ENCODE measurements around the gene RASA4. TPM values are rescaled to one million over a fixed set of nuclear protein-coding genes. Genes with fewer than 3 reads are reported as not detected.
"Not testable (repeated sequence)": the region's sequence is repeated elsewhere in the genome, so short reads cannot be mapped to it uniquely, and the experiment has no call there.

Gene RASA4
- total RNA-seq, 4 donors from 2014 or later = 11.9 to 47.8 (median 28.7) TPM

- intact Hi-C loops (cut with DNase I); H3K4me1 ChIP-seq; DNase-seq; H3K27me3 ChIP-seq; H3K9me3 ChIP-seq; H3K36me3 ChIP-seq; H3K4me3 ChIP-seq (replicated peaks in 1 of 3); H3K27ac ChIP-seq: not testable (repeated sequence)
- no CpG with 5 or more reads among the region's 10 CpGs for WGBS, 2 donors
Observed at GRCh38 chr7:102615930-102616329, 626 bp downstream of the RASA4 start.

GRCh38 chr7:102614873-102615272 lies 1.7 kb downstream of the RASA4 start:
- DNase-seq; H3K4me3 ChIP-seq (replicated peaks in 1 of 3); H3K9me3 ChIP-seq; intact Hi-C loops (cut with DNase I); H3K27ac ChIP-seq; H3K4me1 ChIP-seq; H3K27me3 ChIP-seq; H3K36me3 ChIP-seq: not testable (repeated sequence)
- WGBS, 2 donors = no CpG with 5 or more reads among the region's 3 CpGs

- H3K4me1 ChIP-seq; H3K4me3 ChIP-seq (replicated peaks in 1 of 3); DNase-seq; H3K27me3 ChIP-seq; H3K36me3 ChIP-seq; H3K9me3 ChIP-seq; intact Hi-C loops (cut with DNase I); H3K27ac ChIP-seq: not testable (repeated sequence)
- WGBS, 2 donors = no CpG with 5 or more reads among the region's 4 CpGs
Observed at GRCh38 chr7:102614346-102614697, 2.2 kb downstream of the RASA4 start.

GRCh38 chr7:102613575-102614345 lies 2.8 kb downstream of the RASA4 start:
- H3K36me3 ChIP-seq; DNase-seq; intact Hi-C loops (cut with DNase I); H3K27ac ChIP-seq; H3K9me3 ChIP-seq; H3K27me3 ChIP-seq; H3K4me3 ChIP-seq (replicated peaks in 1 of 3); H3K4me1 ChIP-seq: not testable (repeated sequence)
- 70% methylated on average over 2 of the region's 15 CpGs; no CpG with 5 or more reads in 1 of the 2 donors for WGBS, 2 donors

- H3K9me3 ChIP-seq; H3K4me3 ChIP-seq (replicated peaks in 1 of 3); H3K4me1 ChIP-seq; H3K27ac ChIP-seq; intact Hi-C loops (cut with DNase I); H3K27me3 ChIP-seq; H3K36me3 ChIP-seq: not testable (repeated sequence)
- peak; percentile 45 to 57 for DNase-seq
- 14 to 26% methylated on average over 5 to 7 of the region's 10 CpGs for WGBS, 2 donors
Observed at GRCh38 chr7:102611675-102612325, 4.8 kb downstream of the RASA4 start.

GRCh38 chr7:102611013-102611674 lies 5.4 kb downstream of the RASA4 start:
- no CpG with 5 or more reads among the region's 30 CpGs for WGBS, 2 donors
- H3K9me3 ChIP-seq; H3K27ac ChIP-seq; H3K4me1 ChIP-seq; intact Hi-C loops (cut with DNase I); H3K36me3 ChIP-seq; H3K4me3 ChIP-seq (replicated peaks in 1 of 3); DNase-seq; H3K27me3 ChIP-seq: not testable (repeated sequence)

GRCh38 chr7:102610441-102610840 lies 6.1 kb downstream of the RASA4 start:
- H3K36me3 ChIP-seq; H3K9me3 ChIP-seq; H3K4me1 ChIP-seq; H3K27me3 ChIP-seq; DNase-seq; H3K4me3 ChIP-seq (replicated peaks in 1 of 3); intact Hi-C loops (cut with DNase I); H3K27ac ChIP-seq: not testable (repeated sequence)
- 59 to 80% methylated on average over 1 to 3 of the region's 7 CpGs for WGBS, 2 donors

GRCh38 chr7:102609734-102610133 lies 6.8 kb downstream of the RASA4 start:
- H3K27ac ChIP-seq; DNase-seq; H3K27me3 ChIP-seq; H3K4me1 ChIP-seq; H3K9me3 ChIP-seq; H3K36me3 ChIP-seq; H3K4me3 ChIP-seq (replicated peaks in 1 of 3); intact Hi-C loops (cut with DNase I): not testable (repeated sequence)
- no CpG with 5 or more reads among the region's 10 CpGs for WGBS, 2 donors

- H3K27ac ChIP-seq; H3K9me3 ChIP-seq; H3K36me3 ChIP-seq; DNase-seq; intact Hi-C loops (cut with DNase I); H3K4me3 ChIP-seq (replicated peaks in 1 of 3); H3K27me3 ChIP-seq; H3K4me1 ChIP-seq: not testable (repeated sequence)
- no CpG with 5 or more reads among the region's 5 CpGs for WGBS, 2 donors
Observed at GRCh38 chr7:102606848-102607247, 9.7 kb downstream of the RASA4 start.

- H3K9me3 ChIP-seq; H3K27ac ChIP-seq; DNase-seq; H3K4me1 ChIP-seq; intact Hi-C loops (cut with DNase I); H3K36me3 ChIP-seq; H3K4me3 ChIP-seq (replicated peaks in 1 of 3); H3K27me3 ChIP-seq: not testable (repeated sequence)
- no CpG with 5 or more reads among the region's 19 CpGs for WGBS, 2 donors
Observed at GRCh38 chr7:102604431-102605145, 12.0 kb downstream of the RASA4 start.

- not testable (repeated sequence) for DNase-seq
Observed at GRCh38 chr7:102602317-102602716, 14.2 kb downstream of the RASA4 start.

GRCh38 chr7:102599699-102600098 lies 16.9 kb downstream of the RASA4 start:
- H3K36me3 ChIP-seq; H3K4me1 ChIP-seq; H3K9me3 ChIP-seq; DNase-seq; H3K27me3 ChIP-seq; H3K27ac ChIP-seq; H3K4me3 ChIP-seq (replicated peaks in 1 of 3); intact Hi-C loops (cut with DNase I): not testable (repeated sequence)
- no CpG with 5 or more reads among the region's 9 CpGs for WGBS, 2 donors

More at GRCh38 chr7:102602317-102602716, 14.2 kb downstream of the RASA4 start:
- no CpG with 5 or more reads among the region's 12 CpGs for WGBS, 2 donors
- H3K4me3 ChIP-seq (replicated peaks in 1 of 3); H3K27ac ChIP-seq; H3K27me3 ChIP-seq; H3K36me3 ChIP-seq; H3K4me1 ChIP-seq; H3K9me3 ChIP-seq; intact Hi-C loops (cut with DNase I): not testable (repeated sequence)

Measured in thyroid gland (tissue), 4 donors.